ENCODE measurements around the gene GRIP2.

- TF ChIP-seq POLR2AphosphoS5 (IDR thresholded peaks at IDR 0.05; ENCODE audit: low read depth, low read length) (no peak), SIN3A (IDR thresholded peaks at IDR 0.05; ENCODE audit: borderline replicate concordance, insufficient read depth, low read length) (no peak), TAF1 (IDR thresholded peaks at IDR 0.05; ENCODE audit: borderline replicate concordance, insufficient read depth, low read length) (no peak)
- TF ChIP-seq, protein P1, sequence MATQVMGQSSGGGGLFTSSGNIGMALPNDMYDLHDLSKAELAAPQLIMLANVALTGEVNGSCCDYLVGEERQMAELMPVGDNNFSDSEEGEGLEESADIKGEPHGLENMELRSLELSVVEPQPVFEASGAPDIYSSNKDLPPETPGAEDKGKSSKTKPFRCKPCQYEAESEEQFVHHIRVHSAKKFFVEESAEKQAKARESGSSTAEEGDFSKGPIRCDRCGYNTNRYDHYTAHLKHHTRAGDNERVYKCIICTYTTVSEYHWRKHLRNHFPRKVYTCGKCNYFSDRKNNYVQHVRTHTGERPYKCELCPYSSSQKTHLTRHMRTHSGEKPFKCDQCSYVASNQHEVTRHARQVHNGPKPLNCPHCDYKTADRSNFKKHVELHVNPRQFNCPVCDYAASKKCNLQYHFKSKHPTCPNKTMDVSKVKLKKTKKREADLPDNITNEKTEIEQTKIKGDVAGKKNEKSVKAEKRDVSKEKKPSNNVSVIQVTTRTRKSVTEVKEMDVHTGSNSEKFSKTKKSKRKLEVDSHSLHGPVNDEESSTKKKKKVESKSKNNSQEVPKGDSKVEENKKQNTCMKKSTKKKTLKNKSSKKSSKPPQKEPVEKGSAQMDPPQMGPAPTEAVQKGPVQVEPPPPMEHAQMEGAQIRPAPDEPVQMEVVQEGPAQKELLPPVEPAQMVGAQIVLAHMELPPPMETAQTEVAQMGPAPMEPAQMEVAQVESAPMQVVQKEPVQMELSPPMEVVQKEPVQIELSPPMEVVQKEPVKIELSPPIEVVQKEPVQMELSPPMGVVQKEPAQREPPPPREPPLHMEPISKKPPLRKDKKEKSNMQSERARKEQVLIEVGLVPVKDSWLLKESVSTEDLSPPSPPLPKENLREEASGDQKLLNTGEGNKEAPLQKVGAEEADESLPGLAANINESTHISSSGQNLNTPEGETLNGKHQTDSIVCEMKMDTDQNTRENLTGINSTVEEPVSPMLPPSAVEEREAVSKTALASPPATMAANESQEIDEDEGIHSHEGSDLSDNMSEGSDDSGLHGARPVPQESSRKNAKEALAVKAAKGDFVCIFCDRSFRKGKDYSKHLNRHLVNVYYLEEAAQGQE (IDR thresholded peaks at IDR 0.05; ENCODE audit: insufficient read depth in 1 of 2, low read depth in 2 of 2, low read length in 2 of 2): no peak
Measured at GRCh38 chr3:14520149-14520548, 20.0 kb downstream of the GRIP2 start.

All from PFSK-1 (cell line).